ENCODE data around the gene CENPF. TPM values are rescaled to one million over a fixed set of nuclear protein-coding genes. Genes with fewer than 3 reads are reported as not detected.
"Not testable (repeated sequence)": the region's sequence is repeated elsewhere in the genome, so short reads cannot be mapped to it uniquely, and the experiment has no call there.

Gene CENPF
- total RNA-seq, 4 donors from 2014 or later = 0.32 to 1.2 (median 0.99) TPM

- Histone ChIP-seq H3K9me3 (peaks cover 0 to 18% (median 16%) of the 10 kb centered on the region in 4 donors), H3K36me3 (no peaks in the 10 kb centered on the region), H3K27me3 (no peaks in the 10 kb centered on the region), H3K27ac (replicated peaks in 1 of 4) (no peak overlapping the region), H3K4me3 (no peak overlapping the region), H3K4me1 (no peaks in the 10 kb centered on the region)
- TF ChIP-seq EP300 (IDR thresholded peaks at IDR 0.05) = no peak
- no peak for TF ChIP-seq CTCF (IDR thresholded peaks at IDR 0.05)
- TF ChIP-seq POLR2A (IDR thresholded peaks at IDR 0.05; ENCODE audit: low read depth) = no peak
- TF ChIP-seq POLR2AphosphoS5 (IDR thresholded peaks at IDR 0.05) = no peak
- DNase-seq (ENCODE audit: extremely low spot score) = no peak
- intact Hi-C loops (cut with DNase I) = no loop called here
- WGBS = 89% methylated on average over 3 of the region's 3 CpGs
Observed at GRCh38 chr1:214574598-214575411, 28.2 kb upstream of the CENPF start.

GRCh38 chr1:214576120-214576519, 26.9 kb upstream of the CENPF start:
- H3K27me3 ChIP-seq; intact Hi-C loops (cut with DNase I); DNase-seq (ENCODE audit: extremely low spot score); H3K4me1 ChIP-seq; H3K4me3 ChIP-seq; H3K36me3 ChIP-seq; H3K27ac ChIP-seq (replicated peaks in 1 of 4): not testable (repeated sequence)
- peaks cover 0 to 18% (median 16%) of the 10 kb centered on the region in 4 donors for H3K9me3 ChIP-seq
- 68% methylated on average over 3 of the region's 3 CpGs for WGBS

- Histone ChIP-seq H3K36me3 (no peaks in the 10 kb centered on the region), H3K27ac (replicated peaks in 1 of 4) (no peak overlapping the region), H3K27me3 (no peaks in the 10 kb centered on the region), H3K4me1 (peaks cover 0 to 3% (median 0%) of the 10 kb centered on the region in 4 donors), H3K9me3 (peaks cover 0 to 18% (median 16%) of the 10 kb centered on the region in 4 donors), H3K4me3 (no peak overlapping the region)
- intact Hi-C loops (cut with DNase I) = no loop called here
- no peak for DNase-seq (ENCODE audit: extremely low spot score)
- TF ChIP-seq POLR2AphosphoS5 (IDR thresholded peaks at IDR 0.05) = no peak
- TF ChIP-seq CTCF (IDR thresholded peaks at IDR 0.05) = no peak
- TF ChIP-seq EP300 (IDR thresholded peaks at IDR 0.05) = no peak
- TF ChIP-seq POLR2A (IDR thresholded peaks at IDR 0.05; ENCODE audit: low read depth) = no peak
Observed at GRCh38 chr1:214579183-214579582, 23.8 kb upstream of the CENPF start.

GRCh38 chr1:214581785-214582184, 21.2 kb upstream of the CENPF start:
- no peaks in the 10 kb centered on the region for H3K27me3 ChIP-seq
- intact Hi-C loops (cut with DNase I) = no loop called here
- WGBS = 23% methylated on average over 2 of the region's 2 CpGs

More at GRCh38 chr1:214581785-214582184, 21.2 kb upstream of the CENPF start:
- Histone ChIP-seq H3K9me3 (peaks cover 0 to 5% (median 4%) of the 10 kb centered on the region in 4 donors), H3K4me1 (peaks cover 0 to 3% (median 0%) of the 10 kb centered on the region in 4 donors), H3K36me3 (no peaks in the 10 kb centered on the region), H3K27ac (replicated peaks in 1 of 4) (no peak overlapping the region), H3K4me3 (no peak overlapping the region)
- DNase-seq (ENCODE audit: extremely low spot score) = no peak
- TF ChIP-seq POLR2AphosphoS5 (IDR thresholded peaks at IDR 0.05) (no peak), EP300 (IDR thresholded peaks at IDR 0.05) (no peak), POLR2A (IDR thresholded peaks at IDR 0.05; ENCODE audit: low read depth) (no peak), CTCF (IDR thresholded peaks at IDR 0.05) (no peak)

All from esophagus muscularis mucosa (tissue), 4 donors.